Vagina (tissue), 2 donors: Measurements from ENCODE around the gene UPK1B. TPM values are rescaled to one million over a fixed set of nuclear protein-coding genes. Genes with fewer than 3 reads are reported as not detected.
"Not testable (repeated sequence)": the region's sequence is repeated elsewhere in the genome, so short reads cannot be mapped to it uniquely, and the experiment has no call there.

Source experiments
- DNase-seq, 2 donors: peaks; one replicate each; pipeline ENCODE4 v3.0.0-alpha.2; 2017; ENCODE audit errors: extremely low spot score in 2 of 2
- H3K27ac ChIP-seq: fragments of 200-600 bp; sonication (generic); one replicate; pipeline ENCODE4 v1.5.1; 2019
- H3K27me3 ChIP-seq: fragments of 200-600 bp; sonication (generic); one replicate; pipeline ENCODE4 v1.5.1; 2019
- H3K36me3 ChIP-seq, 2 donors: fragments of 200-600 bp; sonication (generic); one replicate each; pipeline ENCODE4 v1.5.1; 2017 to 2019
- H3K4me1 ChIP-seq: fragments of 200-600 bp; sonication (generic); one replicate; pipeline ENCODE4 v1.5.1; 2019
- H3K4me3 ChIP-seq, 2 donors: fragments of 200-600 bp; sonication (generic); 1 replicate in 1 of 2; 2 replicates in 1 of 2; pipeline ENCODE4 v1.5.1; 2016 to 2019
- H3K9me3 ChIP-seq: fragments of 200-600 bp; sonication (generic); one replicate; pipeline ENCODE4 v1.5.1; 2019
- POLR2A ChIP-seq, 2 donors: fragments of 450-650 bp; IDR thresholded peaks; one replicate each; pipeline ENCODE4 v1.6.1; 2017; ENCODE audit warnings: antibody characterized with exemption in 2 of 2, mild to moderate bottlenecking in 2 of 2, moderate library complexity in 2 of 2
- POLR2AphosphoS5 ChIP-seq, 2 donors: sonication (generic); formaldehyde crosslinking; IDR thresholded peaks; one replicate each; pipeline ENCODE4 v1.9.0; 2017; ENCODE audit warnings: antibody characterized with exemption in 2 of 2, mild to moderate bottlenecking in 2 of 2, low read depth in 1 of 2; ENCODE audit not compliant: insufficient read depth in 1 of 2
- intact Hi-C: fragments of 100-400 bp; cut with DNase I; formaldehyde crosslinking; loops from one replicate; pipeline ENCODE4 v1.15.1; 2023
- total RNA-seq: library from RNA; depleted of rRNA; stranded (reverse); fragments of >200 nt; gene quantifications from one replicate; pipeline ENCODE4 v1.2.3, GENCODE V29; 2016
- TF ChIP-seq, protein P1 (sequence below), 3 experiments: fragments of 450-650 bp in 2 of 3; fragments of 200-600 bp in 1 of 3; sonication (generic) in 1 of 3; IDR thresholded peaks; one replicate each; pipeline ENCODE4 v1.5.1; 2017 to 2019; ENCODE audit warnings: antibody characterized with exemption in 3 of 3, mild to moderate bottlenecking in 2 of 3, moderate library complexity in 2 of 3

Gene UPK1B
- total RNA-seq, 1 donor from 2014 or later, result not detected

DNA sequence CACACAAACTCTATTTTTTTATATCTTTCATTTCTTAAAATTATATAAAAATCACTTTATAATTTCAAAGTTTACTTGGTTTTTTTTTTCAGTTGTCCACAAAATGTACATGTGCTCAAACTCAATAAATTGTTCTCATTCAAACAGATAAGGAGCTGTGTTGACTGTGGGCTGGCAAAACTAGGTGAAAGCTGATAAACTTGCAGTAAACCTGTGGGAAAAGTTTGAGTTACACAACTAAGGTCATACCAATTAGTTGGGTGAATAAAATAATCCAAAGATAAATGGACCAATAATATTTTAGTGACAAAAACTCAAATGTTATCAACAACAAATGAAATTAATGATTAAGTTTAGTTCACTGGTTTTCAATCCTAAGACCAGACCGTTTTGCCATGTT is 12.6 kb upstream of the UPK1B start:
- H3K27ac ChIP-seq, result no peak overlapping the region
- no peaks in the 10 kb centered on the region for H3K4me1 ChIP-seq
- H3K4me3 ChIP-seq, result no peak overlapping the region
- intact Hi-C loops, result no loop called here
- H3K36me3 ChIP-seq, result no peaks in the 10 kb centered on the region
- TF ChIP-seq POLR2AphosphoS5 (IDR thresholded peaks at IDR 0.05; ENCODE audit: insufficient read depth in 1 of 2, low read depth in 1 of 2), result no peak
- no peak for TF ChIP-seq POLR2A (IDR thresholded peaks at IDR 0.05)
- TF ChIP-seq, protein P1, sequence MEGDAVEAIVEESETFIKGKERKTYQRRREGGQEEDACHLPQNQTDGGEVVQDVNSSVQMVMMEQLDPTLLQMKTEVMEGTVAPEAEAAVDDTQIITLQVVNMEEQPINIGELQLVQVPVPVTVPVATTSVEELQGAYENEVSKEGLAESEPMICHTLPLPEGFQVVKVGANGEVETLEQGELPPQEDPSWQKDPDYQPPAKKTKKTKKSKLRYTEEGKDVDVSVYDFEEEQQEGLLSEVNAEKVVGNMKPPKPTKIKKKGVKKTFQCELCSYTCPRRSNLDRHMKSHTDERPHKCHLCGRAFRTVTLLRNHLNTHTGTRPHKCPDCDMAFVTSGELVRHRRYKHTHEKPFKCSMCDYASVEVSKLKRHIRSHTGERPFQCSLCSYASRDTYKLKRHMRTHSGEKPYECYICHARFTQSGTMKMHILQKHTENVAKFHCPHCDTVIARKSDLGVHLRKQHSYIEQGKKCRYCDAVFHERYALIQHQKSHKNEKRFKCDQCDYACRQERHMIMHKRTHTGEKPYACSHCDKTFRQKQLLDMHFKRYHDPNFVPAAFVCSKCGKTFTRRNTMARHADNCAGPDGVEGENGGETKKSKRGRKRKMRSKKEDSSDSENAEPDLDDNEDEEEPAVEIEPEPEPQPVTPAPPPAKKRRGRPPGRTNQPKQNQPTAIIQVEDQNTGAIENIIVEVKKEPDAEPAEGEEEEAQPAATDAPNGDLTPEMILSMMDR (IDR thresholded peaks at IDR 0.05), result no peak
- H3K9me3 ChIP-seq, result no peaks in the 10 kb centered on the region
- DNase-seq, result no peak
- H3K27me3 ChIP-seq, result no peaks in the 10 kb centered on the region

DNA sequence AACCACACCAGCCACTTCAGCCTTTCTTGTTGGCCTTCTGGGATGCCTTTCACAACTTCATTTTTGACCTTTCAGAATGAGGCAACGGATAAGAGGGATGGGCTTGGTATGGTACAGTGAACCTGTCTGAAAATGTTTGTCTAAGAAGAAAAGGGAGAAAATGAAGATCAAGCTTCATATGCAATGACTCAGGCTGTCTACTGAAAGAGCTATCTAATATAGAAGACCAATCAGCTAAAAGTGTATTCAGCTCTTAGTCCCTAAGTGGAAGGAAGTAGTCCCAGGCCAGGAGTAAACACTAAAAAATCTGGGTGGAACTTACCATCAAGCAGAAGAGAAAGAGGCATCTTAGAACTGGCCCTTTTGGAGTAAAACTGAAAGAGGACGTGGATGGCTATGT is 12.2 kb upstream of the UPK1B start:
- no peak overlapping the region for H3K27ac ChIP-seq
- intact Hi-C loops, result no loop called here
- no peaks in the 10 kb centered on the region for H3K4me1 ChIP-seq
- no peak for DNase-seq
- TF ChIP-seq POLR2AphosphoS5 (IDR thresholded peaks at IDR 0.05; ENCODE audit: insufficient read depth in 1 of 2, low read depth in 1 of 2) (no peak), POLR2A (IDR thresholded peaks at IDR 0.05) (no peak)
- TF ChIP-seq, protein P1 (IDR thresholded peaks at IDR 0.05), result no peak
- H3K27me3 ChIP-seq, result no peaks in the 10 kb centered on the region
- no peaks in the 10 kb centered on the region for H3K36me3 ChIP-seq
- H3K4me3 ChIP-seq, result no peak overlapping the region
- H3K9me3 ChIP-seq, result no peaks in the 10 kb centered on the region

DNA sequence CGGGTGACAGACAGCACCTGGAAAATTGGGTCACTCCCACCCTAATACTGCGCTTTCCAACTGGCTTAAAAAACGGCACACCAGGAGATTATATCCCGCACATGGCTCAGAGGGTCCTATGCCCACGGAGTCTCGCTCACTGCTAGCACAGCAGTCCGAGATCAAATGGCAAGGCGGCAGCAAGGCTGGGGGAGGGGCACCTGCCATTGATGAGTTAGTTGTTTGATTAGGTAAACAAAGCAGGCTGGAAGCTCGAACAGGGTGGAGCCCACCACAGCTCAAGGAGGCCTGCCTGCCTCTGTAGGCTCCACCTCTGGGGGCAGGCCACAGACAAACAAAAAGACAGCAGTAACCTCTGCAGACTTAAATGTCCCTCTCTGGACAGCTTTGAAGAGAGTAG is 8.7 kb upstream of the UPK1B start:
- H3K9me3 ChIP-seq, H3K4me1 ChIP-seq, intact Hi-C loops, H3K27me3 ChIP-seq, DNase-seq, H3K4me3 ChIP-seq, H3K27ac ChIP-seq, H3K36me3 ChIP-seq: not testable (repeated sequence)

DNA sequence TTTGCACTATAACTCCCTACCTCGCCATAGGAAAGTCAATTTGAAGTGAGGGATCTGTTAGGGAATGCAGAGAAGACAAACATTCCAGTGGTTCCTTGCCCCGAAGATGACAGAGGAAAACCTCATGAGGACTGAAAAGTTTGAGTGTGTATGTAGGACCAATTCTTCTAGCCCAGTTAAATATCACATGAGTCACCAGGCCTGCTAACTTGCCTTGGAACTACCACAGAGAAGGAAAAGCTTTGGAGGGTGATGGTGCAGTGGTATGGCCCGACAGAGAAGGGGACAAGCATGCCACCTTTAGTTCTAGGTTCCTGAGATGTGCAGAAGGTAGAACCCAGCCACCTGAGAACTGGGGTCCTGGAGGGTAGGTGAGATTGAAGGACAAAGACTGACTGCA is 2.6 kb upstream of the UPK1B start:
- intact Hi-C loops, result no loop called here

DNA sequence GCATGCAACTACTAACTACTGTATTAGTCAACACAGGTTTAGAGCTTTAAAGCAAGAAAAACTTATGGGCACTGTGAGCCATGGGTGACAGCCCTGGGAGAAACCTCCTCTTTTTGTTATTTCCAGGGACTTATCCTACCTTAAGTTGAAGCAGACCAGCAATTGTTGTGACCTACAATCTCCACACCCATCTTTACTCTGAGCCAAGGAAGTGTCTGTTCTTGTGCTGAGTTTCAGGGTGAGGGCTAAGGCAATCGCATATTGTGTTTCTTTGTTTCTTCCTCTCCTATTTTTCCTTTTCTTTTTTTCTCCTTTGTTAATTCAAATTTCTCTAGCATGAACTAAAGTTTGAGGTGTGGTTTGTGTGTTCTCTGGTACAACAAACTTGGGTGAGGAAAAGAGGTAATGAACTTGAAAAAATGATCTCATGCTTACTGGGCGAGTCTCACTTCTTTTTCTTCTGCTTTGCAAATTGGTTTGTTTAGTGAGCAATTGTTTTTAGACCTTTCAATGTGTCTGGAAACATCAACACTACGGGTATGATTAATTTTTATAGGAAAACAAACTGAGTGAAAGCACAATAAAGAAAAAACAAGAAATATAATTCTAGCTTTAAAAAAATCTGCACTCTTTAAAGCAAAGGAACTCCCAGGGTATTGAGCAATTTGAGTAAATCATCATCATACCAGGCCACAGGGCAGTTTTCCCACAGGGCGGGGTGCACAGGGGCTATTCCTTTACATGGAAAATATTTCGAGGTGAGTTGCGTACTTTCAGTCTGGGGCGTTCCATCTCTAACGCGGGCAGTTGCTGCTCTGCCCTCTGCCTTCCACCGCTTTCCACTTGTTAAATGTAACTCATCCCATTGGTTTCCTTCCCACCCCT is 2.7 kb downstream of the UPK1B start:
- H3K36me3 ChIP-seq, result no peaks in the 10 kb centered on the region
- no peak overlapping the region for H3K4me3 ChIP-seq
- TF ChIP-seq, protein P1 (IDR thresholded peaks at IDR 0.05), result no peak
- TF ChIP-seq POLR2AphosphoS5 (IDR thresholded peaks at IDR 0.05; ENCODE audit: insufficient read depth in 1 of 2, low read depth in 1 of 2) (no peak), POLR2A (IDR thresholded peaks at IDR 0.05) (no peak)
- DNase-seq, result no peak
- H3K9me3 ChIP-seq, result no peaks in the 10 kb centered on the region
- no peak overlapping the region for H3K27ac ChIP-seq
- intact Hi-C loops, result no loop called here
- H3K27me3 ChIP-seq, result no peaks in the 10 kb centered on the region
- no peaks in the 10 kb centered on the region for H3K4me1 ChIP-seq

More for the DNA sequence above, 2.6 kb upstream of the UPK1B start:
- no peaks in the 10 kb centered on the region for H3K9me3 ChIP-seq
- H3K4me1 ChIP-seq, result no peaks in the 10 kb centered on the region
- TF ChIP-seq, protein P1 (IDR thresholded peaks at IDR 0.05), result no peak
- TF ChIP-seq POLR2A (IDR thresholded peaks at IDR 0.05) (no peak), POLR2AphosphoS5 (IDR thresholded peaks at IDR 0.05; ENCODE audit: insufficient read depth in 1 of 2, low read depth in 1 of 2) (no peak)
- H3K4me3 ChIP-seq, result no peak overlapping the region
- H3K27ac ChIP-seq, result no peak overlapping the region
- H3K27me3 ChIP-seq, result no peaks in the 10 kb centered on the region
- no peak for DNase-seq
- no peaks in the 10 kb centered on the region for H3K36me3 ChIP-seq
